Measurements from ENCODE around the gene KRT40.

The KRT40 gene

DNA sequence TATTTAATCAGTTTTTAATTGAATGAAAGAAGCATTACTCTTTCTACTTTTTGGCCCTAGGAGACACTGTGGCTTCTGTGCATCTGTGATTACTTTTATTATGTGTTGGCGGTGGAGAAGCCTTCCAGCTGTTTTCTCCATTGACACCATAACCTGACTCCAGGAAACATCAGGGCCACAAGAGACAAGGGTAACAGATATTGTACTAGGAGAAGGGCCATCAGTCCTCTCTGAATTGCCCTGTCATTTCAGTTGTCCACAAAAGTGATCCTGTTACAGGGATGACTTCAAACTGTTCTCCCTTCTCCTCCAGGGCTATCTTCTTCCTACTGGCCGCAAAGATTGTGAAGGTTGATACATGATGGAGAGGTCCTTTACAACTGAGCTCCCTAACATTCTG lies 32.0 kb downstream of the KRT40 start:
- no peak for TF ChIP-seq ZNF274 (IDR thresholded peaks at IDR 0.05; ENCODE audit: low read depth, low read length)
- H3K4me3 ChIP-seq (ENCODE audit: low read length), result no peak overlapping the region

DNA sequence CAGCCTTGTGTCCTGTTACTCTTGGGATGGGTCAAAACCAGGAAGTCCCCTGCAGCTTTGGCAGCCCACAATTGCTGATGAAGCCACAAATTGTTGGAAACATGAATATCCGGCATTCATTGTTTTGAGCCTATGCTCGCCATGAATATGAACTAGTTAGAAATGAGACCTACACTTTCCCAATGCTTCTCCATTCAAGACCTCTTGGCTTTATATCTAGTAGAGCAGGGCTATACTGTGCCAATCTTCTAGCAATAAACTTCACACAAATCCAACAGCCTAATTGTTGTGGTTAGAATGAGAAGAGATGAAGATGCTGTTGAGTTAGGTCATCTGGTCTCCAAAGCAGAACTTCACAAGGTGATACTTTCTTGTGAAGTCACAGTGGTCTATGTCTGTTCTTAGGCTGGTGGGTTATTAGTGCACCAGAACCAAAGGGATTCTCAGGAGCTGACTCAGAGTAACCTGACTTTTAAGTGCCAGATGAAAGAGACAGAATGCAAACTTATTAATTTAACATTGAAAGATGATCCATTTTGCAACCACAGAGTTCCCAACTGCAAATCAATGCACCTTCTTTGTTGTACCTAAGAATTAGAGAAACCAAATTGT lies 33.0 kb downstream of the KRT40 start:
- no peak overlapping the region for H3K4me3 ChIP-seq (ENCODE audit: low read length)
- no peak for TF ChIP-seq ZNF274 (IDR thresholded peaks at IDR 0.05; ENCODE audit: low read depth, low read length)

DNA sequence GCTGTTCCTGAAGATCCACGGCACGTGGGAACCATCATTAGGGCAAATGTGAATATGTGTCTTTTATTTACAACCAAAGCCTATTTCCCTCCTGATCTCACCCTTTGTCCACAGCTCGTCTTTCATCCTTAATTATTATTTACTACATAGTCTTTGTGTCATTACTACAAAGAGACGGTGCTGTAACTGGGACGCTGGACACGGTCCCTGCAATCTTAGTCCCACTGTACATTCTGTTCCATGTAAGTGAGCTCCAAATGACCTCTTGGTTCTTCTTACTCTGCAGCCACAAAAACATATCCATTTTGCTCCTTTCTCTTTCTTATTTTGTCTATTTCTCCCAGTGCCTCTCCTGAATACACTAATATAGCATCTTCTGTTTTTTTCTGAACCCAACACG lies 34.0 kb downstream of the KRT40 start:
- no peak overlapping the region for H3K4me3 ChIP-seq (ENCODE audit: low read length)
- TF ChIP-seq ZNF274 (IDR thresholded peaks at IDR 0.05; ENCODE audit: low read depth, low read length), result no peak

DNA sequence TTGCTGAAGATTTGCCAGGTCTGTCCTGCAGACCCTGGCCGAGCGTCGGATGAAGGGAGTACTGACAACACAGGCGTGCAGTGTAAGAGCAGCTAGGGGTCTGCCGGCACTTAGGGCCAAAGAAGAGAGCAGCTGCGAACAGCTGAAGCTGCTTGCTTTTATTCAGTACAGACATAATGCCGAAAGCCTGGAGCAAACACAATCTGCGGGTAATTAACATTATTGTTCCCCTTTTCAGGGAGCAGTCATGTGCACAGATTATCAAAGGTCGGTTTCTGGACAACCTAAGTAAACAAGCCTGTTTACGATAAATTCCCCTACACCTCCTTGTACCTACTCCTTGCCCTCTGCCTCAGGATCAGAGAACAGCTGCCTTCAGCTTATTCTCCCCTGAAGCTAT lies 34.7 kb downstream of the KRT40 start:
- TF ChIP-seq ZNF274 (IDR thresholded peaks at IDR 0.05; ENCODE audit: low read depth, low read length), result no peak

DNA sequence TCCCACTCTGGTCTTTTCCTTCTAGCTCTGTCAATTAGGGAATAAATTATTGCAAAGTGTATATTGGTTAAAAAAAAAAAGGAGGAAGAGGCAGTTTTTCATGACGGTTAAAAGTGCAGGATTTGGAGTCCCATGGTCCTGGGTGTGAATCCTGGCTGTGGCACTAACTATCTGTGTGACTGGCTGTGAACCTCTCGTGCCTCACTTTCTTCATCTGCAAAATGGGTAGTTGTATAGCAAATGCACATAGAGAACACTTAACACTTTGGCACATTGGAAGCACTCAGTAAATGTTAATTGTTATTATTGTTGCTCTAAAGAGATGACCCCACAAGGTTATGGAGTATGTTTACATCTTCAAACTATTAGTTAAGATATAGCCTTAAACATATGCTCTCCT lies 36.2 kb downstream of the KRT40 start:
- TF ChIP-seq ZNF274 (IDR thresholded peaks at IDR 0.05; ENCODE audit: low read depth, low read length), result no peak
- H3K4me3 ChIP-seq (ENCODE audit: low read length), result no peak overlapping the region

More for the DNA sequence above, 34.7 kb downstream of the KRT40 start:
- no peak overlapping the region for H3K4me3 ChIP-seq (ENCODE audit: low read length)

DNA sequence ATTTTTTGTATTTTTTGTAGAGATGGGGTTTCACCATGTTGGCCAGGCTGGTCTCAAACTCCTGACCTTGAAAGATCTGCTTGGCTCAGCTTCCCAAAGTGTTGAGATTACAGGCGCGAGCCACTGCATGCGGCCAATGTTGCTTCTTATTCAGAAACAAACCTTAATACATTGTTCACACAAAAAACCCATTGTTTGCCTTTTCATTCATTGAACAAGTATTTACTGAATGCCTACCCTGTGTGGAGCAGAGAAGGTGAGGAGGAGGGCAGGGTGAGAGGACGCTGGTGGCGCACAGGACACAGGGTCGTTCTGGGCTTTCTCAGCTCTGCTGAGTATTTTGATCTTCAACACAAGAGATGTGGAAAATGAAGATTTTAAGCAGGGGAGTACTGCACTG lies 38.7 kb downstream of the KRT40 start:
- H3K4me3 ChIP-seq (ENCODE audit: low read length), result no peak overlapping the region
- no peak for TF ChIP-seq ZNF274 (IDR thresholded peaks at IDR 0.05; ENCODE audit: low read depth, low read length)

DNA sequence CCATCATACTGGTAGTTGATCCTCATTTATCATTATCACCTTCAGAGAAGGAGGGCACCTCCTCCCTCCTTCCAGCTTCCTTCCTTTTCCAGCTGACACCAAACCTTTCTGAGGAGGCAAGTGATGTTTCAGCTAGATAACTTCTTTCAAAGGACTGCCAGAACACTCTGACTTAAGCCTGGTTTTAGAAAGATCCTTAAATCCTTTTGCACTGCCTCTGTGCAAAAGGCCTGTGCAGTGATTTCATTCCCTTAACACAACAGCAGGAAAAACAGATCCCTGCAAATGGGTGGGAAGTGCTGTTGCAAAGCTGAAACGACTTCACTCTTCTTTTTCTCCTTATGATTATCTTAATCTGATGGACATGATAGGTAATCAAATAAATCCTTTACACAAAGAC lies 39.6 kb downstream of the KRT40 start:
- no peak for TF ChIP-seq ZNF274 (IDR thresholded peaks at IDR 0.05; ENCODE audit: low read depth, low read length)
- H3K4me3 ChIP-seq (ENCODE audit: low read length), result no peak overlapping the region

DNA sequence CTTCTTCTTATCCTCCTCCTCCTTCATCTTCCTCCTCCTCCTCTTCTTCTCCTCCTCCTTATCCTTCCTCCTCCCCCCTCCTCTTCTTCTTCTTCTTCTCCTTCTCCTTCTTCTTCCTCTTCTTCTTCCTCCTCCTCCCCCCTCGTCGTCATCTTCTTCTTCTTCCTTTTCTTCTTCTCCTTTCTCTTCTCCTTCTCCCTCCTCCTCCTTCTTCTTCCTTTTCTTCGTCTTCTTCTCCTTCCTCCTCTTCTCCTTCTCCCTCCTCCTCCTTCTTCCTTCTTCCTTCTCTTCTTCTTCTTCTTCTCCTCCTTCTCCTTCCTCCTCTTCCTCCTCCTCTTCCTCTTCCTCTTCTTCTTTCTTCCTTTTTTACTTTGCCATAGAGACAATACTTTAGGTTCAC lies 41.6 kb downstream of the KRT40 start:
- H3K4me3 ChIP-seq (ENCODE audit: low read length), result no peak overlapping the region
- no peak for TF ChIP-seq ZNF274 (IDR thresholded peaks at IDR 0.05; ENCODE audit: low read depth, low read length)

DNA sequence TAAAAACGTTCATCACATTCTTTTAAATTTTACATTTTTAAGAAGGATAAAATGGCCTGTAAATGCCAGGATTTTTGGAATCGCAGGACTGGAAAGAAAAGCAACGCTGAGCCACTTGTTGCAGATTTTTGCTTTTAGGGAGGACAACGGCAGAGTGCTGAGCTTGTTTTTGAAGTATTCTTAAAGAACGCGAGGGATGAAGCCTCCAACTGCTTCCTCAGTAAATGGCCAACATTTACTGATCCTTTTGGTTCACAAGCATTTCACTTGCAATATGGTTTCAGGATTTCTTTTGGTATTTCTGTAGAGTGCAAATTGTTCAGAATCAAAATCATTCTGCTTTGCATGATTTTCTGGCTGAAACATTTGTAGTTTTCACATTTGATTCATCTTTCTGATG lies 43.9 kb downstream of the KRT40 start:
- no peak for TF ChIP-seq ZNF274 (IDR thresholded peaks at IDR 0.05; ENCODE audit: low read depth, low read length)
- H3K4me3 ChIP-seq (ENCODE audit: low read length), result no peak overlapping the region

DNA sequence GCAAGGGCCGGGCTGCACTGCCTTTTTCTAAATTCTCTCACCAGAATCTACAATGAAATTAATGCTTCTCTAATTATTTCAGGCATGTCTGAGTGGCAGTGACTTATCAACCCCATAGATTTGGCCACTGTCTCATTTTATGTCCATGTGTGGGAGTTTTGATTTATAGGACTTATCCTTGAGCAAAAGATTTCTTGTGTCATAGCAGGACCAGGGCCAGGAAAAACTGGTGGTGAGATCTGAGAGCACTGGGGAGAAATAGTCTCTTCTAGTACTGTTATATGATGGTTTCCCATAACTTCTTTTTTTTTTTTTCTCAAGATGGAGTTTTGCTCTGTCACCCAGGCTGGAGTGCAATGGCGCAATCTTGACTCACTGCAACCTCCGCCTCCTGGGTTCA lies 45.1 kb downstream of the KRT40 start:
- H3K4me3 ChIP-seq (ENCODE audit: low read length), result no peak overlapping the region
- no peak for TF ChIP-seq ZNF274 (IDR thresholded peaks at IDR 0.05; ENCODE audit: low read depth, low read length)

DNA sequence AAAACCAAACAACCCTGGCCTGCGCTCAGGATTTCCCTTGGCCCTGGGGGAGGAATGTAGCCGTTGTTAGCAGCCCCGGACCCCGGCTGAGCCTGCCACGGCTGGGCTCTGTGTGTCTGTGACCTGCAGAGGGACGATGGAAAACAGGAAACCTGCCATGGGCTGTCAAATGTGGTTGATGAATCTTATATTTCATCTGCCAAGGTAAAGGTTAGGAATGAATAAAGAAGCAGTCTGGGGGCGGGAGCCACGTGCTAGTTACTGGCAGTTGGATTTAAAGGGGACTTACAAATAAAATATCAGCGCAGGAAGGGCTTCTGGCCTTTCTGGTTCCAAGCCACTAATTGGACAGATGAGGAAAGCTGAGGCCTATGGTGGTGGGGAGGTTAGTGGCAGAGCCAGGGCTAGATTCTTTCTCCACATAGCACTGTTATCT lies 46.7 kb downstream of the KRT40 start, which contains the start of gene KRT23:
TSS of gene KRT23 (minus strand) at position 263 of the 436 bp plus-strand sequence. CDS start 1,043 bp downstream, outside the sequence.
- TF ChIP-seq ZNF274 (IDR thresholded peaks at IDR 0.05; ENCODE audit: low read depth, low read length), result no peak
- no peak within 1 kb of the TSS for H3K4me3 ChIP-seq (ENCODE audit: low read length)

DNA sequence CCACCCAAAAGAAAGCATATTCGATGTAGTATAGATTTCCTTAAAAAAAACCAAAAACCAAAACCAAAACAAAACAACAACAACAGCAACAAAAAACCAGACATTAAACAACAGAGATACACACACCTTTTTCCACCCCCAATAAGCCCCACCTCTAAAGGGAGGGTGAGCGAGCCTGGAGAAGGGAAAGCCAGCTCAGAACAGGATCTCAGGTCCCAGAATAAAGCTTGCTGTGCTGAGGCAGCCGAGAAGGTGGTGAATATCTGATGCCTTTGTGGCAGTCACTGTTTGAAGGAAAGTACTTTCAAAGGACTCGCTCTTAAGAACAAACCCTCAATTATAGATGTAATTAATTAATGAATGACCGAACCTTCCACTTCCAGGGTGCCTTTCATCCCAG lies 47.1 kb downstream of the KRT40 start:
- H3K4me3 ChIP-seq (ENCODE audit: low read length), result no peak overlapping the region

DNA sequence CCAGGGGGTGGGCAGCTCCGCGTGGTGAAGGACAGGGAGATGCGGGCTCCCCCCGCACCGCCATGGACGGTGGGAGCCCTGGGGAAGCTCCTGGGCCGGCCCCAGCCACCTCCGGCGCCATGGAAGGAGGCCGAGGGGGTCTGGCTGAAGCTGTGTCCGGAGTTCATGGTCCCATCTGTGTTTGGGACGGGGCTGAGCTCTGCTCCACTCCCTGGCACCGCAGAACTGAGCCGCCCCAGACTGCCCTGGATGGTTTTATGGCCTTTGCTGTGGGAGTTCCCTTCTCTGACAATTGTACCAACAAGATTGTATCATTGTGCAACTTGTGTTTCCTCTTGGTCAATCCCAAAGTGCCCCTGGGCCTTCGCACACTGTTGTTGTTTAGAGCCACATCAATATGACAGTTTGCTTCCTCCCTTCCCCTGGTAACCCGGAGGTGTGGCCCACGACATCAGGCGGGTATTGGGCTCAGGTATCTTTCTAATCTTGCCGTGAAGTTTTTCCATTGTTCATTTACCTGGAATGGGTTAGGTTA lies 47.6 kb downstream of the KRT40 start:
- H3K4me3 ChIP-seq (ENCODE audit: low read length), result no peak overlapping the region
- TF ChIP-seq ZNF274 (IDR thresholded peaks at IDR 0.05; ENCODE audit: low read depth, low read length), result no peak

More for the DNA sequence above, 47.1 kb downstream of the KRT40 start:
- no peak for TF ChIP-seq ZNF274 (IDR thresholded peaks at IDR 0.05; ENCODE audit: low read depth, low read length)

DNA sequence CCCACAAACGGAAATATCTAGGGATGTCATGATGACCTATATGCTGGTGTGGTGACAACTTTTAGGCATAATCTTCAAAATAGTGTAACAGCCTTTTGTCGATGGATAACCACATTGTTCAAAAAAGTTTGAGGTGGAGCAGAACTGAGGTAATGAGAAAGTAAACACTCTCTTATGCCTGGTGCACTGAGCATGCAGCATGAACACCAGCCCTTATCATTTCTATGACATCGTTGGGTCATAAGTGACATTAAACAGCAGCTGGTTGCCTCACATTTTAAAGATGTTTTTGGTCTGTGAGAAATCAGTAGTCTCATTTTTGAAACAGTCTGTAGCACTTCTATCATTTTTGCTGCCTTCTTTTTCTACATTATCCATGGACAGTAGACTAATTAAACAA lies 48.5 kb downstream of the KRT40 start:
- TF ChIP-seq ZNF274 (IDR thresholded peaks at IDR 0.05; ENCODE audit: low read depth, low read length), result no peak
- no peak overlapping the region for H3K4me3 ChIP-seq (ENCODE audit: low read length)

DNA sequence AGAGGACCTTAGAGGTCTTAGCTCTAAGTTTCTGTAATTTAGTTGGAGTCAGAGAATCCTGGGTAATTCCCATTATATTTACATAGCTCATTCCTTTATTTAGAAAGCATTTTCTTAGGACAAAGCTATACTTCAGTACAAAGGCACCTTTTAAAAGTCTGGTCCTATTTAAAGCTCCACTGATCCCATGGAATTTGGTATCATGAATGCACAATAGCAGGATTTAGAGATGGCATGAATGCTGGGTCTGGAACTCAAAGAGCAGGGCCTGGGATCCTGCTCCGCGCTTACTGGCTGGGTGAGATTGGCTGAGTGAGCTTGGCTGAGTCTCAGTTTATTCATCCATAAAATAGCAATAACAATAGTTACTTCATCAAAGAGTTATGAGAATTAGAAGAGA lies 51.5 kb downstream of the KRT40 start:
- no peak overlapping the region for H3K4me3 ChIP-seq (ENCODE audit: low read length)
- TF ChIP-seq ZNF274 (IDR thresholded peaks at IDR 0.05; ENCODE audit: low read depth, low read length), result no peak

DNA sequence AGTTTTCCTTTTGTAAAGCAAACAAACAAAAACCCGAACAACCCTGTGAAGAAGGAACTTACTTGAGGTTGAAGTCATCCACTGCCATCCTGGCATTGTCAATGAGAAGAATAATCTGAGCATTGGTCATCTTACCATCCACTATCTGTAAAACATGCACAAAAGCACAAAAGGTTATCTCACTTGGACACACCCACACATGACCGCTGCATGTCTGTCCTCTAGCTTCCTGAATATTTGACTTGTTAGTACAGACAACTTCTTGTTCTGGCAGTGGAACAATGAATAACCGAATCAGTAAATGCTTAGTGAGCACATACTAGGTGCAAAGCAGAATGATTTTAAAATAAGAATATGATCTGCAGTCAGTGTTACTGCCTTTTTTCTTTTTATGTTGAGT lies 52.8 kb downstream of the KRT40 start:
- H3K4me3 ChIP-seq (ENCODE audit: low read length), result no peak overlapping the region
- no peak for TF ChIP-seq ZNF274 (IDR thresholded peaks at IDR 0.05; ENCODE audit: low read depth, low read length)

All from GM08714 (cell line).